Nephron (organoid): Measurements from ENCODE around the gene MAGI2.
"Not testable (repeated sequence)": the region's sequence is repeated elsewhere in the genome, so short reads cannot be mapped to it uniquely, and the experiment has no call there.

Experiments
- H3K27ac Mint-ChIP-seq, 3 experiments: 2 replicates each; pipeline ENCODE4 v1.8.0; 2020; ENCODE audit warnings: mixed read lengths in 3 of 3, mild to moderate bottlenecking in 2 of 3, moderate library complexity in 1 of 3
- H3K27me3 Mint-ChIP-seq: 2 replicates; pipeline ENCODE4 v1.8.0; 2021; ENCODE audit warnings: low read depth, mild to moderate bottlenecking, moderate library complexity, mixed read lengths
- H3K36me3 Mint-ChIP-seq: 2 replicates; pipeline ENCODE4 v1.8.0; 2020; ENCODE audit warnings: low read depth, mixed read lengths
- H3K4me1 Mint-ChIP-seq: 2 replicates; pipeline ENCODE4 v1.8.0; 2020; ENCODE audit warnings: mixed read lengths
- H3K4me3 Mint-ChIP-seq, 3 experiments: 2 replicates each; pipeline ENCODE4 v1.8.0; 2020; ENCODE audit warnings: mild to moderate bottlenecking in 3 of 3, mixed read lengths in 3 of 3, moderate library complexity in 2 of 3
- H3K9me3 Mint-ChIP-seq: 2 replicates; pipeline ENCODE4 v1.8.0; 2020; ENCODE audit warnings: mixed read lengths
- CTCF ChIP-seq, 3 experiments: fragments of 200-600 bp; sonication (generic); IDR thresholded peaks; one replicate each; pipeline ENCODE4 v1.5.0; 2021; ENCODE audit warnings: antibody characterized with exemption in 3 of 3; ENCODE audit not compliant: unreplicated experiment in 3 of 3

MAGI2 gene

DNA sequence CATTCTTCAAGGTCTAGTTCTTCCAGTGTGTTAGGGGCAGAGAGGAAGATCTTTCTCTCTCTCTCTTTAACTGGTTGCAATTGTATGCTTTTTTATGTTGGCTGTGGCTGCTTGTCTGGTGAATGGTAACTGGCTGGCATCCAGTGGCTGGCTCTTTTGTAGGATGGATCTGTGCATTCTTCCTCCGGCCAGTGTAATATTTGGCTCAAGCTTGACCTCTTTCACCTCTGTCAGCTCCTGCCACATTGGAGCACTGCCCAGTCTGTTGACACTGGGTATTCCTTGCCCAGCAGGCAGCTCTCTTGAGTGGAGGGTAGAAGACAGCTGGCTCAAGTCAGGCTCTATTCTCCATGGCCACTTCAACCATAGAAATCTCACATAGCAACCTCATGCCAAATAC, 1126.6 kb downstream of the MAGI2 start:
- Mint-ChIP-seq H3K4me1 (peaks cover 10% of the 10 kb centered on the region), H3K36me3 (peaks cover 3% of the 10 kb centered on the region), H3K27ac (no peak overlapping the region), H3K4me3 (no peak overlapping the region), H3K27me3 (no peaks in the 10 kb centered on the region), H3K9me3 (no peaks in the 10 kb centered on the region)
- TF ChIP-seq CTCF (IDR thresholded peaks at IDR 0.05; ENCODE audit: unreplicated experiment in 3 of 3), result no peak

DNA sequence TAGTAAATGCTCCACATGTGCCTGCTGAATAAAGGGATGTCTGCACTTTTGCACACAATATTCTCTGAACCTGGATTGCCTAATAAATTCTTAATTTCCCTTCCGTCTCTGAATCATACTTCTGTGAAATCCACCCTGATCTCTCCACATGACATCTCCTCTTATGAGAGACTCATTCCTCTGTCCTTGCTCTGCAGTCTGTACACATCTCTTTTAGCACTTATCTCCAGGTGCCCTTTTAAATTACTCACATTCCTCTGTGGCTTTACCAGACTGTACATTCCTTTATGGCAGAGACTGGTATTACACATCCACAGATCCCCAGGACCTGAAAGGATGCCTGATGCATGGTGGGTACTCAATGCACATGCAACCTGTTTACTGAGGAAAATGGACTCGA, 1127.3 kb downstream of the MAGI2 start:
- TF ChIP-seq CTCF (IDR thresholded peaks at IDR 0.05; ENCODE audit: unreplicated experiment in 3 of 3), result no peak
- H3K27ac Mint-ChIP-seq, result no peak overlapping the region
- no peaks in the 10 kb centered on the region for H3K27me3 Mint-ChIP-seq

GRCh38 chr7:78323118-78323517, 1130.3 kb downstream of the MAGI2 start:
- Mint-ChIP-seq H3K27me3 (no peaks in the 10 kb centered on the region), H3K36me3 (peaks cover 27% of the 10 kb centered on the region), H3K9me3 (peaks cover 17% of the 10 kb centered on the region), H3K27ac (no peak overlapping the region), H3K4me3 (no peak overlapping the region), H3K4me1 (peaks cover under 1% of the 10 kb centered on the region)
- no peak for TF ChIP-seq CTCF (IDR thresholded peaks at IDR 0.05; ENCODE audit: unreplicated experiment in 3 of 3)

More for the DNA sequence above, 1127.3 kb downstream of the MAGI2 start:
- Mint-ChIP-seq H3K9me3 (no peaks in the 10 kb centered on the region), H3K36me3 (peaks cover 4% of the 10 kb centered on the region), H3K4me3 (no peak overlapping the region), H3K4me1 (peaks cover 10% of the 10 kb centered on the region)

DNA sequence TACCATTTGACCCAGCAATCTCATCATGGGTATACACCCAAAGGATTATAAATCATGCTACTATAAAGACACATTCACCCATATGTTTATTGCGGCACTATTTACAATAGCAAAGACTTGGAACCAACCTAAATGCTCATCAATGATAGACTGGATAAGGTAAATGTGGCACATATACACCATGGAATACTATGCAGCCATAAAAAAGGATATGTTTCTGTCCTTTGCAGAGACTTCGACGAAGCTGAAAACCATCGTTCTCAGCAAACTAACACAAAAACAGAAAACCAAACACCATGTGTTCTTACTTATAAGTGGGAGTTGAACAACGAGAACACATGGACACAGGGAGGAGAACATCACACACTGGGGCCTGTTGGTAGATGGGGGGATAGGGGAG, 1131.2 kb downstream of the MAGI2 start:
- not testable (repeated sequence) for H3K4me1 Mint-ChIP-seq, H3K4me3 Mint-ChIP-seq, H3K27ac Mint-ChIP-seq, H3K27me3 Mint-ChIP-seq
- Mint-ChIP-seq H3K36me3 (peaks cover 33% of the 10 kb centered on the region), H3K9me3 (peaks cover 18% of the 10 kb centered on the region)

DNA sequence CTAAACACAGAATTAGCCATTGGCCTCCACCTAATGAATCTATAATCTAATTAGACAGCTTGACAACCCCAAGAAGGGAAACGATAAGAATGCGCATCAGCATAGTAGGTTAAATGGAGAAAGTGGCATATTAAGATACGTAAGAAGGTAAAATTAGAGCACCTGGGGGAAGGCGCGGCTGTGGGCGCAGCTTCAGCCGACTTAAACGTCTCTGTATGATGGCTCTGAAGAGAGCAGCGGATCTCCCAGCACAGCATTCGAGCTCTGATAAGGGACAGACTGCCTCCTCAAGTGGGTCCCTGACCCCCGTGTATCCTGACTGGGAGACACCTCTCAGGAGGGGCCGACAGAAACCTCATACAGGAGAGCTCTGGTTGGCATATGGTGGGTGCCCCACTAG, 1136.1 kb downstream of the MAGI2 start:
- H3K4me1 Mint-ChIP-seq, result no peaks in the 10 kb centered on the region
- H3K27ac Mint-ChIP-seq, result no peak overlapping the region
- H3K9me3 Mint-ChIP-seq, result peaks cover 18% of the 10 kb centered on the region
- peaks cover 35% of the 10 kb centered on the region for H3K36me3 Mint-ChIP-seq
- no peak overlapping the region for H3K4me3 Mint-ChIP-seq
- TF ChIP-seq CTCF (IDR thresholded peaks at IDR 0.05; ENCODE audit: unreplicated experiment in 3 of 3), result no peak
- H3K27me3 Mint-ChIP-seq, result no peaks in the 10 kb centered on the region

DNA sequence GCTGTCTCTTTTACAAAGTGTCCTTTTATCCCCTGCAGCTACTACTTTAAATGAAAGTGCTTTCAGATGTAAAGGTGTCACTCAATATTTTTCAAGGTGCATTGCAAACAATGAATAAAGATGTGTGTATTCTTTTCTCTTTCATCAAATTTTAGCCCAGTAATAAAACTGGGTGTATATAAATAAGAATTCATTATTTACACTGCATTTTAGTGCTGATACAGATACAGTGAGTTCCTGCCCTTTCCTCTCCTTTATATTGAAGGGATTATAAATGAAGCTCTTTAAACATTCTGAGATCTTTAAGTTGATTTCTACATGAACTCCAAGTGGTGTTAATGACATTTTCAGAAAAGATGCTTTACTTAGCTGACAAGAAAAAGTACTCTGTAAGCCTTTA, 1137.4 kb downstream of the MAGI2 start:
- H3K4me1 Mint-ChIP-seq, result no peaks in the 10 kb centered on the region
- H3K4me3 Mint-ChIP-seq, result no peak overlapping the region
- H3K9me3 Mint-ChIP-seq, result peaks cover 18% of the 10 kb centered on the region
- TF ChIP-seq CTCF (IDR thresholded peaks at IDR 0.05; ENCODE audit: unreplicated experiment in 3 of 3), result no peak
- H3K27me3 Mint-ChIP-seq, result no peaks in the 10 kb centered on the region
- H3K27ac Mint-ChIP-seq, result no peak overlapping the region
- H3K36me3 Mint-ChIP-seq, result peaks cover 35% of the 10 kb centered on the region
